ENCODE results near the gene KIF19. TPM values are rescaled to one million over a fixed set of nuclear protein-coding genes. Genes with fewer than 3 reads are reported as not detected.

KIF19 gene
- total RNA-seq, 1 donor from 2014 or later, result 0.13 TPM

Other genes with a start within 250 kb of the KIF19 start
- gene RPL38, start 122.5 kb upstream of the KIF19 start, total RNA-seq, result 1,123 and 1,161 TPM in 2 replicates
- gene TTYH2, start 112.7 kb upstream of the KIF19 start, total RNA-seq, result 5.7 and 6.8 TPM in 2 replicates
- gene DNAI2, start 52.0 kb upstream of the KIF19 start, total RNA-seq, result 0.12 and 0.18 TPM in 2 replicates
- not detected in 2 replicates for gene BTBD17, start 35.6 kb downstream of the KIF19 start, total RNA-seq
- not detected in 2 replicates for gene GPR142, start 41.3 kb downstream of the KIF19 start, total RNA-seq
- gene GPRC5C, start 105.9 kb downstream of the KIF19 start, total RNA-seq, result 0.86 TPM in 1 of 2 replicates, not detected in the other
- gene CD300A, start 140.4 kb downstream of the KIF19 start, total RNA-seq, result 9.8 and 10.4 TPM in 2 replicates
- gene CD300LB, start 205.2 kb downstream of the KIF19 start, total RNA-seq, result not detected in 2 replicates
- 0.32 and 0.41 TPM in 2 replicates for gene CD300C, start 219.9 kb downstream of the KIF19 start, total RNA-seq
- not detected in 2 replicates for gene CD300H, start 241.3 kb downstream of the KIF19 start, total RNA-seq